ENCODE data around the gene COL20A1. TPM values are rescaled to one million over a fixed set of nuclear protein-coding genes. Genes with fewer than 3 reads are reported as not detected.

Gene COL20A1
- total RNA-seq, 1 experiment from 2014 or later: 0.23 TPM

GRCh38 chr20:63270606-63271325, 22.2 kb upstream of the COL20A1 start:
- H3K27ac ChIP-seq (ENCODE audit: low read length): no peak overlapping the region
- ChIA-PET POLR2A (no interaction called here), CTCF (no interaction called here)
- H3K9me3 ChIP-seq (ENCODE audit: control insufficient read depth, insufficient read depth, low read depth, low read length): no peaks in the 10 kb centered on the region
- DNase-seq (ENCODE audit: low read depth, low spot score): no peak
- intact Hi-C loops (cut with micrococcal nuclease; ENCODE audit: unreplicated experiment) (no loop called here), in situ Hi-C loops (cut with HindIII; ENCODE audit: low pct_unique_long_range_greater_than_20kb, low sequenced_read_pairs) (no loop called here)
- TF ChIP-seq TCF7L2 (IDR thresholded peaks at IDR 0.05; ENCODE audit: low read depth, low read length) (no peak), CTCF (IDR thresholded peaks at IDR 0.05) (no peak), POLR2AphosphoS5 (IDR thresholded peaks at IDR 0.05; ENCODE audit: low read depth, low read length) (no peak), REST (IDR thresholded peaks at IDR 0.05; ENCODE audit: insufficient read depth in 1 of 2, low read depth in 2 of 2, low read length in 1 of 2) (no peak), SIN3A (IDR thresholded peaks at IDR 0.05; ENCODE audit: borderline replicate concordance, insufficient read depth, low read depth, low read length) (no peak)
- H3K4me1 ChIP-seq (ENCODE audit: control insufficient read depth, insufficient read depth, low read length): peaks cover 15% of the 10 kb centered on the region
- no TSS peak for BruUV-seq (replicated peaks)
- H3K4me3 ChIP-seq (ENCODE audit: low read depth in 2 of 2, low read length in 2 of 2): no peak overlapping the region
- no peak for ATAC-seq
- H3K36me3 ChIP-seq (ENCODE audit: control insufficient read depth, insufficient read depth, low read length): no peaks in the 10 kb centered on the region; the same call in 1 of the 2 replicates
- H3K27me3 ChIP-seq (ENCODE audit: control insufficient read depth, insufficient read depth, low read length): no peaks in the 10 kb centered on the region

GRCh38 chr20:63272105-63273058, 20.6 kb upstream of the COL20A1 start, which contains the start of gene ARFGAP1:
Gene ARFGAP1, plus strand, starts transcription at chr20:63272813. Its CDS starts 2,768 bp downstream, at chr20:63275581.
- peak within 1 kb of the TSS; percentile 95 to 99 for H3K4me3 ChIP-seq (ENCODE audit: low read depth in 2 of 2, low read length in 2 of 2)
- POLR2A ChIA-PET: interaction anchor here (0.5 to 0.6 kb wide), 3 partner anchors 8 to 369 kb away, joined by 3 to 10 read pairs (median 4); no protein-coding TSS in a partner anchor
- intact Hi-C loops (cut with micrococcal nuclease; ENCODE audit: unreplicated experiment) (no loop called here), in situ Hi-C loops (cut with HindIII; ENCODE audit: low pct_unique_long_range_greater_than_20kb, low sequenced_read_pairs) (no loop called here)
- H3K4me1 ChIP-seq (ENCODE audit: control insufficient read depth, insufficient read depth, low read length): peaks cover 15% of the 10 kb centered on the region
- H3K36me3 ChIP-seq (ENCODE audit: control insufficient read depth, insufficient read depth, low read length): no peaks in the 10 kb centered on the region; the same call in 1 of the 2 replicates
- CTCF ChIA-PET: interaction anchor here (0.6 to 0.7 kb wide), 2 partner anchors 49 to 61 kb away, joined by 3 to 8 read pairs; no protein-coding TSS in a partner anchor
- no TSS peak for BruUV-seq (replicated peaks)
- no peaks in the 10 kb centered on the region for H3K27me3 ChIP-seq (ENCODE audit: control insufficient read depth, insufficient read depth, low read length)
- H3K27ac ChIP-seq (ENCODE audit: low read length): peak within 1 kb of the TSS; percentile 82
- DNase-seq (ENCODE audit: low read depth, low spot score): no peak
- TF ChIP-seq POLR2AphosphoS5 (IDR thresholded peaks at IDR 0.05; ENCODE audit: low read depth, low read length) (peak; percentile 80), TCF7L2 (IDR thresholded peaks at IDR 0.05; ENCODE audit: low read depth, low read length) (no peak), SIN3A (IDR thresholded peaks at IDR 0.05; ENCODE audit: borderline replicate concordance, insufficient read depth, low read depth, low read length) (peak; percentile 84; the same call in 1 of the 2 replicates), REST (IDR thresholded peaks at IDR 0.05; ENCODE audit: insufficient read depth in 1 of 2, low read depth in 2 of 2, low read length in 1 of 2) (no peak), CTCF (IDR thresholded peaks at IDR 0.05) (no peak)
- ATAC-seq: peak; percentile 97
- H3K9me3 ChIP-seq (ENCODE audit: control insufficient read depth, insufficient read depth, low read depth, low read length): no peaks in the 10 kb centered on the region
